Omental fat pad (tissue), 4 donors: ENCODE data around the gene TMEM213. TPM values are rescaled to one million over a fixed set of nuclear protein-coding genes. Genes with fewer than 3 reads are reported as not detected.

Experiments used
- ATAC-seq: fragments of 150-250 bp; one replicate; pipeline ENCODE4 v1.9.1; 2016; ENCODE audit warnings: mild to moderate bottlenecking, moderate library complexity; ENCODE audit not compliant: low FRiP score
- DNase-seq: peaks from one replicate; pipeline ENCODE4 v3.0.0-alpha.2; 2019; ENCODE audit warnings: low spot score
- total RNA-seq, 4 donors: library from RNA; depleted of rRNA; stranded (reverse); fragments of >200 nt; gene quantifications; one replicate each; pipeline ENCODE4 v1.1.0, GENCODE V29; 2016
- TF ChIP-seq, protein P1 (sequence below), 3 donors: fragments of 450-650 bp; IDR thresholded peaks; one replicate each; pipeline ENCODE4 v1.5.1; 2016 to 2017; ENCODE audit warnings: antibody characterized with exemption in 3 of 3, mild to moderate bottlenecking in 3 of 3, moderate library complexity in 2 of 3

Gene TMEM213
- total RNA-seq, 4 donors from 2014 or later = not detected

DNA sequence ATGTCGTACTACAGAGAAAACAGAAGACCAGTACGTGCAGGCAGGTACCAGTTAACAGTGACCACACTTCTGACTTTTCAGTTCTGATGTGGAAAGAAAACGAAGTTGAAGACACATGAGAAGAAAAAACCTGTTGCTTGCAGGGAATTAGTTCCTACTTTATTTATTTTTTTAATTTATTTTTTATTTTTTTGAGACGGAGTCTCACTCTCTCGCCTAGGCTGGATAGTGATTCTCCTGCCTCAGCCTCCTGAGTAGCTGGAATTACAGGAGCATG, 74.0 kb downstream of the TMEM213 start:
- ATAC-seq = no peak
- TF ChIP-seq, protein P1, sequence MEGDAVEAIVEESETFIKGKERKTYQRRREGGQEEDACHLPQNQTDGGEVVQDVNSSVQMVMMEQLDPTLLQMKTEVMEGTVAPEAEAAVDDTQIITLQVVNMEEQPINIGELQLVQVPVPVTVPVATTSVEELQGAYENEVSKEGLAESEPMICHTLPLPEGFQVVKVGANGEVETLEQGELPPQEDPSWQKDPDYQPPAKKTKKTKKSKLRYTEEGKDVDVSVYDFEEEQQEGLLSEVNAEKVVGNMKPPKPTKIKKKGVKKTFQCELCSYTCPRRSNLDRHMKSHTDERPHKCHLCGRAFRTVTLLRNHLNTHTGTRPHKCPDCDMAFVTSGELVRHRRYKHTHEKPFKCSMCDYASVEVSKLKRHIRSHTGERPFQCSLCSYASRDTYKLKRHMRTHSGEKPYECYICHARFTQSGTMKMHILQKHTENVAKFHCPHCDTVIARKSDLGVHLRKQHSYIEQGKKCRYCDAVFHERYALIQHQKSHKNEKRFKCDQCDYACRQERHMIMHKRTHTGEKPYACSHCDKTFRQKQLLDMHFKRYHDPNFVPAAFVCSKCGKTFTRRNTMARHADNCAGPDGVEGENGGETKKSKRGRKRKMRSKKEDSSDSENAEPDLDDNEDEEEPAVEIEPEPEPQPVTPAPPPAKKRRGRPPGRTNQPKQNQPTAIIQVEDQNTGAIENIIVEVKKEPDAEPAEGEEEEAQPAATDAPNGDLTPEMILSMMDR (IDR thresholded peaks at IDR 0.05) = no peak
- DNase-seq = no peak

DNA sequence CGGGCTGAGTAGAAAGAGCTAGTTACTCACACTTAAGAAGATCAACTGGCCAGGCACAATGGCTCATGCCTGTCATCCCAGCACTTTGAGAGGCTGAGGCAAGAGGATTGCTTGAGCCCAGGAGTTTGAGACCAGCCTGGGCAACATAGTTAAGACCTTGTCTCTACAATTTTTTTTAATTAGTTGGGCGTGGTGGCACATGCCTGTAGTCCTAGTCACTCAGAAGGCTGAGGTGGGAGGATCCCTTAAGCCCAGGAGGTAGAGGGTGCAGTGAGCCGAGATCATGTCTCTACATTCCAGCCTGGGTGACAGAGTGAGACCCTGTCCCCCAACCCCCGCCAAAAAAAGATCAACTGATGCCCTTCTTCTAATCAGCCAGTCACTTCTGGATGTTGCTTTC, 74.8 kb downstream of the TMEM213 start:
- ATAC-seq (no peak), DNase-seq (no peak)
- TF ChIP-seq, protein P1 (IDR thresholded peaks at IDR 0.05) = no peak

DNA sequence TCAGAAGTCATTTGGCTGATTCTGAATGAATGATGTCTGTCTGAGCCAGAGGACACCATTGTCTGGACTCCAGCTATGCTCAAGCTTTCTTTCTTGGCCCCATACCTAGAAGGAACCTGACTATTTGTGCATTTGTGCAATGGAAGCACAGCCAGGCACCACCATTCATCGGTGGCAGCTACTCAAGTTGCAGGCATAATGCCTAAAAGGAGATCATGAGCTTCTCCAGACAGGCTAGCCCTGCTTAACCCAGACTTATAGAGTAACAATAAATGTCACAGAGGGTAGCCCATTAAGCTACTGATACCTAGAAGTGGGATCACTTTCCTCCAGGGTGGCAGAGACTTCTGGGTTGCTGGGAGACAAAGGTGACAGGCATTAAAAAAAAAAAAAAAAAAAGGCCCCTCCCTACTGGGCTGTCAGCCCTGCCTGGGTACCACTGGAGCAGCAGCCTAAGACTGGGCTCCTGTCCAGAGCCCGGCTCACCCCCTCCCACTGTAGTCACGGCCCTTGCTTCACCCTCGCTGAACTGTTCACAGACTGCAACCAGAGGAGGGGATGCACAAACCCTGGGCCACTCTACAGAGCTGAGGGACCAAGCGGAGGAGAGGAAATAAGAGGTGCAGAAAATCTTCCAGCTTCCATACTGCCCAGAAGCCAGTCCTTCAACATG, 75.6 kb downstream of the TMEM213 start:
- ATAC-seq = no peak
- DNase-seq = no peak
- TF ChIP-seq, protein P1 (IDR thresholded peaks at IDR 0.05) = no peak

DNA sequence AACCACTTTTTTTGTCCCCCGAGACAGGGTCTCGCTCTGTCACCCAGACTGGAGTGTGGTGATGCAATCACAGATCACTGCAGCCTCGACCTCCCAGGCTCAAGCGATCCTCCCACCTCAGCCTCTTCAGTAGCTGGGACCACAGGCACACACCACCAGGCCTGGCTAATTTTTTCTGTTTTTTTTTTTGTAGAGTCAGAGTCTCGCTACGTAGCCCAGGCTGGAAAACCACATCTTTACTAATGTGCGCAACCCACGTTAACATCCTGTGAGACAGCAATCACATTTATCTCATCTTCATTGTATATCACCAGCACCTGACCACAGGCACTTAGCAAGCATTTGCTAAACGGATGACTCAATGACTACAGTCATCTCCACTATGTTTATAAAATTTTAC, 78.0 kb downstream of the TMEM213 start:
- TF ChIP-seq, protein P1 (IDR thresholded peaks at IDR 0.05) = no peak
- DNase-seq (no peak), ATAC-seq (no peak)

DNA sequence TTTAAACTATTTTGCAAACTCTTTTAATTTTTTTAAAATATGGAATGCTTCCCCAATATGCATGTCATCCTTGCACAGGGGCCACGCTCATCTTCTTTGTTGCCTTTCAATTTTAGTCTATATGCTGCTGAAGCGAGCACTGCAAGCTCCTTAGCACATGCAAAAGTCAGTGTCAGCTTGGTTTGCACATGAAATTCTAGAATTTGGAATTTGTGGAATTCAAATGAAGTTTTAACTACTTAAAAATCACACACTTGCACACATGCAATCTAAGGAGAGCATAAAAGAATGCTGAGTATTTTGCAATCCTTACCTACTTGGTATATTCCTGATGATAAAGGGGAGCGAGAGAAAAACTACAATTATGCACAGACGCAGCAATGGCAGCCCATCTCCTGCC, 78.5 kb downstream of the TMEM213 start:
- no peak for DNase-seq
- TF ChIP-seq, protein P1 (IDR thresholded peaks at IDR 0.05) = no peak

DNA sequence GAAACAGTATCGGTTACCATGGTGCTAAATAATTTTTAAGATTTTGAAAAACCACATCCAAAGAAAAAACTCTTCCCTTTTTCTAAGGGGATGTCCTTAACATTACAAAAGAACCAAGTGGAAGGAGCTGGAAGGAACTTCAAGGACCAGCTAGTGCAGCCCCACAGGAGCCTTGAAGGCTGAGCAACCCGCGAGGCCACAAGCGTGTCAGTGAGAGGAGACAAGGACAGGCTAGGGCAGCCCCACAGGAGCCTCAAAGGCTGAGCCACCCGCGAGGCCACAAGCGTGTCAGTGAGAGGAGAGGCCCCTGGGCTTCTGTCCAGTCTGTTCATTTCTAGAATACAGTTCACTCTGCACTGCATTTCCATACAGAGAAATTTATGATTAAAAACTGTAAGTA, 80.3 kb downstream of the TMEM213 start:
- no peak for ATAC-seq
- no peak for DNase-seq
- TF ChIP-seq, protein P1 (IDR thresholded peaks at IDR 0.05) = no peak

More for the DNA sequence above, 78.5 kb downstream of the TMEM213 start:
- ATAC-seq = no peak

DNA sequence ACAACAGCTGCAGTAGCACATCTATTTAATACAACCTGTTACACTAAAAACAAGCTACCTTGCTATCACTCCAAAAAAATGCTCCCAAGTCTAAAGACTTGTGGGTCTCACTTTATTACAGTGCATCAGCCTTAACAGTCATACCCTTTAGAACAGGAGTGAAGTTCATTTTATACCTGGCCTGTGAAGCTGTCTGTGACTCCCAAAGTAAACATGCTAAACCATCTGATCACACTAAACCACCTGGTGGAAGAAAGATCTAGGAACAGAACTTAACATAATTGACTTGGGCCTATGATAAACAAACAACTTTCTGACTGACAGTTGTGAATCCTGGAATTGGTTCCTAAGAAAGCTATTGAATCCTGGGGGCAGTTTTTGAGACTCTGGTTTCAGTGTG, 81.1 kb downstream of the TMEM213 start:
- TF ChIP-seq, protein P1 (IDR thresholded peaks at IDR 0.05) = no peak
- no peak for ATAC-seq
- DNase-seq = no peak
